Epidermal melanocyte (primary cell): ENCODE data around the gene ZFHX3.
A peak's percentile ranks its signal among the peaks of the same experiment; 100 is the strongest.

Source experiments
- DNase-seq: peaks from one replicate; pipeline ENCODE4 v3.0.0; 2011; ENCODE audit warnings: low spot score; ENCODE audit not compliant: insufficient read length

ZFHX3 gene

GRCh38 chr16:72903176-72903575, 144.8 kb downstream of the ZFHX3 start:
- DNase-seq = no peak

- DNase-seq = no peak
Measured at GRCh38 chr16:72902206-72902605, 145.7 kb downstream of the ZFHX3 start.

GRCh38 chr16:72901000-72901627, 146.8 kb downstream of the ZFHX3 start:
- DNase-seq = no peak

GRCh38 chr16:72898216-72898825, 149.6 kb downstream of the ZFHX3 start:
- no peak for DNase-seq

- DNase-seq = no peak
Measured at GRCh38 chr16:72897707-72898106, 150.2 kb downstream of the ZFHX3 start.

GRCh38 chr16:72896485-72897118, 151.3 kb downstream of the ZFHX3 start:
- DNase-seq = no peak

- DNase-seq = no peak
Measured at GRCh38 chr16:72895951-72896350, 152.0 kb downstream of the ZFHX3 start.

GRCh38 chr16:72894293-72895151, 153.4 kb downstream of the ZFHX3 start:
- DNase-seq = no peak

GRCh38 chr16:72891291-72892227, 156.4 kb downstream of the ZFHX3 start:
- no peak for DNase-seq

GRCh38 chr16:72890587-72890986, 157.3 kb downstream of the ZFHX3 start:
- DNase-seq = no peak

- DNase-seq = no peak
Measured at GRCh38 chr16:72889616-72890582, 158.0 kb downstream of the ZFHX3 start.

GRCh38 chr16:72887537-72887936, 160.4 kb downstream of the ZFHX3 start:
- no peak for DNase-seq

- no peak for DNase-seq
Measured at GRCh38 chr16:72886346-72886974, 161.5 kb downstream of the ZFHX3 start.

GRCh38 chr16:72884573-72884972, 163.4 kb downstream of the ZFHX3 start:
- peak; percentile 81 for DNase-seq

GRCh38 chr16:72884037-72884436, 163.9 kb downstream of the ZFHX3 start:
- DNase-seq = no peak

- DNase-seq = no peak
Measured at GRCh38 chr16:72879846-72880245, 168.1 kb downstream of the ZFHX3 start.

GRCh38 chr16:72878301-72879269, 169.3 kb downstream of the ZFHX3 start:
- DNase-seq = peak; percentile 60
